Stimulated activated naive CD4-positive, alpha-beta T cell (primary cell): ENCODE results near the gene GADD45G.

Source experiments
- DNase-seq, 6 experiments: peaks; one replicate each; lab custom pipeline; 2025; lab: John Stamatoyannopoulos, UW

GADD45G gene, protein sequence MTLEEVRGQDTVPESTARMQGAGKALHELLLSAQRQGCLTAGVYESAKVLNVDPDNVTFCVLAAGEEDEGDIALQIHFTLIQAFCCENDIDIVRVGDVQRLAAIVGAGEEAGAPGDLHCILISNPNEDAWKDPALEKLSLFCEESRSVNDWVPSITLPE

DNA sequence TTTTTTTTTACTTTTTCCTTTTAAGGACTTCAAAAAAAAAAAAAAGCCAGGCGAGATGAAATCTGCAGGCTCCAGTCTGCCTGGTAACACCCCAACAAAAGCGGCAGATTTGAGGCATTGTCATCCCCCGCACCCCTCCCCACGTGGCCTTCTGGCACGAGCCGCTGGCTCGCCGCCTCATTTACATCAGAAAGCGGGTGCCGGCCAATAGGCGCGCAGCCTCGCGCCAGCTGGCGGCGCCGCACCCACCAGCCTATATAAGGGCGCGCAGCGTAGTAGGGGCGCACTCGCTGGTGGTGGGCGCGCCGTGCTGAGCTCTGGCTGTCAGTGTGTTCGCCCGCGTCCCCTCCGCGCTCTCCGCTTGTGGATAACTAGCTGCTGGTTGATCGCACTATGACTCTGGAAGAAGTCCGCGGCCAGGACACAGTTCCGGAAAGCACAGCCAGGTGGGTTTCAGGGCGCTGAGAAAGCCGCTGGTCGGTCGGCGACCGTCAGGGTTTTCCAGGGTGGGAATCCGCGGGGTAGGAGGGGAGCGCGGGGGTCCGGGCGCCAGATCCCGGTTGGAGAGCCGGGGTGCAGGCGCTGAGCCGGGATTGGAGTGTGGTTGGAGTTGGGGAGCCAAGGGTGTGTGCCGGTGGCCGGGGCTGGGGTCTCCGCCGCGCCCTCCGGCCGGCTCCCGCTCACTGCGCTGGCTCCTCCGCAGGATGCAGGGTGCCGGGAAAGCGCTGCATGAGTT lies at the start of gene GADD45G:
GADD45G (plus strand) TSS at position 284 of the 736 bp plus-strand sequence; CDS start at position 394, 110 bp downstream.
- peak; percentile 72 to 88 (median 81) for DNase-seq

DNA sequence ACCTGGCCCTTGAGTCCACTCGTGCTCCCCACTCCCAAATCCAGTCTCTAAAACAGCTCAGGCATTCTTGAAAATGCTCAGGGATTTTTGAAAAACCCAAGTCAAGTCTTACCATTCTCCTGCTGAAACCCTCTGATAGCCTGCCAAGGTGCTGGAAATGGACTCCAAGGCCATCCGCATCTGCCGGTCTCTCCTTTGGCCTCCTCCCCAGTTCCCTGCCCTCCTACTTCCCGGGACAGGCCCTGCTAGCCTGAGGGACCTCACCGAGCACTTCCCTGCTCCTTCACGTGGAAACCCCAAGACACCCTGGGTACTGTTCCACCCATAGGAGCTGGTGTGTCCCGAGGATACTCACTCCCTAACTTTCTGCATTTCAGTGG lies 49.8 kb upstream of the GADD45G start:
- DNase-seq, result no peak

DNA sequence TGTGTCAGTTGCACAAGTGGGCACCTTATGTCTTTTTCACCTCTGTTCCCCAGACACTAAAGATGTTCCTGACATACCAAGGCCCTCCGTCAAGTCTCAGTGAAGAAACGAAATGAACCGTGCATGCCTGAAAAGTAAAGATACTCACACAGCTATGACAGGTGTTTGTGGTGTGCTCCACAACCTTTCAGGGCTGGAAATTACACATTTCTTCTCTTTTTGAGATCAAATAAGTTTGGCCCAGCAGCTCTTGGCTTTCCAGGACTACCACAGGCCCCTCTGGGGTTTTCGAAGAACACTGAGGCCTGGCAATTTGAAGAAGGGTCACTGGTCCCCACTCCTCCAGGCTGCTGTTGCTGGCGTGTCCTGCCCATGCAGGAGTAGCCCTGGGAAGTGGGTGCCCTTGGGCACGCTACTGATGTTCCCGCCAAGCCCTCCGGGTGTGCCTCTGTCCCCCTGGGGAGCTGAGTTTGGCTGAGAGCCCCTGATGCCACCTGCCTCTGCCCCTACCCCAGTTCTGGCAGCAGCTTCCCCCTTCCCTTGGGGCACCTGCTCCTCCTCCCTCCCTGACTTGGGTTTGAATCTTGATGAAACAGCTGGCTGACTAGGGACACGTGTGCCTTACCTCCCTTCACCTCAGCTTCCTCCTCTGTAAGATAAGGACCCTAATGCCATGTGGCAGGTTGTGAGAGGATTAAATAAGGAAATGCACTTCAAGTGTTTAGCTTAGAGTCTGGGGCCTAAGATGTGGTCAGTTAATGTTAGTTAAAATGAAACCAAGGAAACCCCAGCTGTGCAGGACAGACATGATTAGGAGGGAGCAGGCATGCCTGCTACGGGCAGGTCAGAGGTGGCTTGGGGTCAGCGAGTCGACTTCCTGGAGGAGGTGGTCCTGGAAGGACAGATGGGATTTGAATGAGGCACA lies 49.1 kb upstream of the GADD45G start:
- no peak for DNase-seq

DNA sequence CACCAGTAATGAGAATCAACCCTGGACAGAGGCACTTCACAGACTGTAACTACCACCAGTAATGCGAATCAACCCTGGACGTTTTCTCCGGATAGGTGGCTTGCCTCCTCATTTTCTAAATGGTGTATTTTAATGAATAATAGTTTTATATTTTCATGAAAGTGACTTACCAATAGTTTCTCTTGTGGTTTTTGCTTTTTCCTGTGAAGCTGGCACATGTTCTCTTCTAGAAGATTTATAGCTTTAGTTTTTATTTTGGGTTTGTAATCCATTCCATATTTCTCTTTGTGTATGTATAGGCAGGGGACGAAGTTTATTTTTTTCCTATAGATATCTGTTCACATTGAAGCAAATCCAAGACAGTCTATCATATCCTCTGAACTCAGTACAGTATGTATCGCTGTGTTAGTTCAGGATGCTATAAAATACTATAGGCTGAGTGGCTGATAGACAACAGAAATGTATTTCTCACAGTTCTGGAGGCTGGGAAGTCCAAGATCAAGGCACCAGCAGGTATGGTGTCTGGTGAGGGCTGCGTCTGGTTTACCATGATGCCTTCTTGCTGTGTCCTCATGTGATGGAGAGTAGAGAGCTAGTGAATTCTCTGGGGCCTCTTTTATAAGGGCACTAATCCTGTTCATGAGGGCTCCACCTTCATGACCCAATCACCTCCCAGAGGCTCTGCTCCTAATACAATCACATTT lies 46.5 kb upstream of the GADD45G start:
- no peak for DNase-seq

DNA sequence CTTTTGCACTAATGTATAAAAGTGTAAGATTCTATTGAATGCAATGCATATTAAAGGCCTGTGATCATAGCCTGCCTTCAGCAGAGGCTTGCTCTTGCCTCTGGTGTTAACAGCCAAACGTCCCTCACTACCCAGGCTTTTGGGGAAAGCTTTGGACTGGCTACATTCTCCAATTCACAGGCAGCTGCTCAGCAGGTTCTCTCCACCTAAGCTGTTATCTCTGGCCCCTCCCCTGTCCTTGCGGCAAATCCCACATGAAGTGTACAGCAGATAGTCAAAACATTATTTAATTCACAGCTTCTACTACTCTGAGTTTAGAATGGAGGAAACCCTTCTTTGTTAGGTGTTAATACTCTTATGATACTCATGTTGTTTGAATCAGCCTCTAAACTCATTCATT lies 45.9 kb upstream of the GADD45G start:
- DNase-seq, result no peak

DNA sequence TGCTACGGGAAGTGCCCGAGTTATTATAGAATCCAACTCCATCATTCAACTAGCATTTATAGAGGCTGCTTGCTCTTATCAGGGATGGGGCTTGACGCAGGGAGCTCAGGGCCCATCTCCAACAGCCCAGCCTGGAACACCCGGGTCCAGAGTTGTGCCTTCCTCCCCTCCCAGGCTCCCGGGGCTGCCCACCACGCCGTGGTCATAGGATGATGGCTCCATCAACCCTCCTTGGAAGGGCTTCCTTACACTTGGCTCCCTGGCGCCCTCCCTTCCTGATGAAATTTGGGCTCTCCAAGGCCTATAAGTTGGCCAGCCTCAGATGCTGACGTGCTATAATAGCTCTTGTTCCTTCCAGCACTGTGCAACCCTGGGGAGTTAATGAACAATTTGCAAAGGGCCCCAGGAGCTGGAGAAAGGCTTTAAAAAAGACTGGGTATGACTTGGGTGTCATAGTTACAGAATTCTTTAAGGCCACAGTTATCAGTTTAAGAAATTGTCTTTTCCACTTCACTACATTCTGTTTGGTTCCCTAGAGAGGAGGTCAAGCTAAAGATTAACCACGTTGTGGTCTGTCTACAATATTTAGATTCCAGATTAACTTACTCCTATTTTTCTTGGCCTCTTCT lies 42.5 kb upstream of the GADD45G start:
- no peak for DNase-seq

DNA sequence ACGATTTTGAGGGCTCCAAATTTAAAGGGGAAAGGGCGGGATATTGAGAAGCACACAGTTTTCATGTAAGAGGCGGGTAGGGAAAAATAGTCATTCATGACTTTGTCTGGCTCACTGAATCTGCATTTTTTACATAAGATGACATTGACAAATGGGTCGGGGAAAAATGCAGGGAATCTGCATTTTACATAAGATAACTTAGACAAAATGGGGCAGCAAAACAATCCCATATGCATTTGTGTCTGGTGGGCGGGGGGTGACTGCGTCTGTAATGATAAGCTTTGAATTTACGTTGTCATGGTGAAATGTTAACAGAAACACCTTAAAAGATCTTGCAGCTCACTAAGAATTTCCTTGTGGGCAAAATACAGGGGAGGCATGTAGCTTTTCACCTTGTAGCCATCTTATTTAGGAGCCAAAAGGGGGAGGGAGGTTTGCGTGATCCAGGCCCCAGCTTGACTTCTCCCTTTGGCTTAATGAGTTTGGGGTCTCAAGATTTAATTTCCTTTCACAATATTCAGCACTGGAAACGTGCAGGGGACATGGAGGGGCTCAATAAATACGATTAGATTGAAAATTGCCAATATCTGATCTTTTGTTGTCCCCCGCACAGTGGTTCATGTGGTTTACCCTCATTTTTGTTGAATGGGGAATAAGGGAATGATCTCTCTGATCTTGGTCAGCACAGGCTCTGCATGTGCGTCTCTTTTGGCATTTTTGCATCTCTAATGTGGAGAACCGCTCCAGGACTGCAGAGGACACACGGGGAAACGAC lies 41.1 kb upstream of the GADD45G start:
- DNase-seq, result no peak

DNA sequence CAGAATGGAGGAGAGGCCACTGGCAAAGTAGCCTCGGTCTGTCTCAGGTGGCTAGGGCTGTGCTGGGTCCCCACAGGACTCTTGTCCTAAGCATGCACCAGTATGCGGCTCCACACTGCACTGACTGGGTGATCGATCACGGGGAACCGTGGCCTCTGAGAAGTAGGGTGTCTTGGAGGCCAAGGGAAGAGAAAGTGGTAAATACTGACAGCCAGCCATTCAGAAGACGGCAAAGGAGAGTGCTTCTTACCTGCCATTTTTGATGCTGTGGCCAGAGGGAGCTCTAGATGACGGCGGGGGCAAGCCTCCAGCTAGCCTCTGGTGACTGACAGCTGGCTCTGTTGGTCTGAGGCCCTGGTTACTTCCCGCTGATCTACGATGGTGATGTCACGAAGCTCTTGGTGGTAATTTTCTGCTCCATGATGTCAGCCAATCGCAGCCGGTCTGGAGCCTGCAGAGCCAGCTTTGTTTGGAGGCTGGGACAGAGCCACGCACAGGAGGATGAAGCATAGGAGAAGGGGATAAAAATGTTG lies 40.4 kb upstream of the GADD45G start:
- DNase-seq, result no peak

DNA sequence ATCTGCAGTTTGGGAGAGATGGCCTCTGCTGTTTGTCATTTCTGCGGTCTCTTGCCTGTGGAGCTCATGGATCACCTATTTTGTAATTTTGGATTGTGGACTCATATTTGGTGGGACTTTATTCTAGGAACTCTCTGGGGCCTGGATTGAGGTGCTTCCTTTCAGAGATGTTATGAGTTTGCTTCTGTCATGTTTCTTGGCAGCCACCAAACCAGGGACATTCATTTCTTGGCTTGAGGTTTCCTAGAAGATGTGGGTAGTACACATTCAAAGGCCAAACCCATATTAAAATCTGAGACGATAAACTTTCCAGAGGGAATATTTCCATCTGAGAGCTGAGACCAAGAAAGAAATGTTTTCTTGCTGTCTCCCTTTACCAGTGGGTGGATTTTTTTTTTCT lies 37.2 kb upstream of the GADD45G start:
- no peak for DNase-seq

DNA sequence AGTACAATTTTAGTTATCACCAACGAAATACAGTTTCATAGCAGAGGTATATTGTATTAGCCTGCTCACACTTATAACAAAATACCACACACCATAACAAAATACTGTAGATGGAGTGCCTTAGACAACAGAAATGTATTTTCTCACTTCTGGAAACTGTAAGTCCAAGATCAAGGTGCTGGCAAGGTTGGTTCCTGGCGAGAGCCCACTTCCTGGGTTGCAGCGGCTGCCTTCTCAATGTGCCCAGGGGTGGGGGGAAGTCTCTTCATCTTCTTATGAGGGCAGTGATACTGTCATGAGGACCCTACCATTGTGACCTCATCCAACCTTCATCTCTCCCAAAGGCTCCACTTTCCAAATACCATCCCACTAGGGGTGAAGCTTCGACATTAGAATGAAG lies 30.5 kb upstream of the GADD45G start:
- DNase-seq, result peak in 1 of 6 experiments; percentile 4

DNA sequence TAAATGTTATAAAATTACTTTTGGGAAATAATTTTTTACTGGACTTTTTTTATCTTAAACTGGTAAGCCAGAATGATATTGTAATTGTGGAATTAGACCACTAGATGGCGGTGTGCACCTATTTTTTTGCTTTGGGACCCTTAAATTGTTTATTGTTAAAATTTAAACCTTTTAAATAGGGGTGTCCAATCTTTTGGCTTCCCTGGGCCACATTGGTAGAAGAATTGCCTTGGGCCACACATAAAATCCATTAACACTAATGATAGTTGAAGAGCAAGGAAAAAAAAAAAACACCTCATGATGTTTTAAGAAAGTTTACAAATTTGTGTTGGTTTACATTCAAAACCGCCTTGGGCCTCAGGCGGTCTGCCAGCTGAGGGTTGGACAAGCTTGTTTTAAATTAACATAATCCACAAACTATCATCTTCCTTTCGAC lies 28.4 kb upstream of the GADD45G start:
- DNase-seq, result peak in 3 of 6 experiments; percentile 1 to 47 (median 31)

DNA sequence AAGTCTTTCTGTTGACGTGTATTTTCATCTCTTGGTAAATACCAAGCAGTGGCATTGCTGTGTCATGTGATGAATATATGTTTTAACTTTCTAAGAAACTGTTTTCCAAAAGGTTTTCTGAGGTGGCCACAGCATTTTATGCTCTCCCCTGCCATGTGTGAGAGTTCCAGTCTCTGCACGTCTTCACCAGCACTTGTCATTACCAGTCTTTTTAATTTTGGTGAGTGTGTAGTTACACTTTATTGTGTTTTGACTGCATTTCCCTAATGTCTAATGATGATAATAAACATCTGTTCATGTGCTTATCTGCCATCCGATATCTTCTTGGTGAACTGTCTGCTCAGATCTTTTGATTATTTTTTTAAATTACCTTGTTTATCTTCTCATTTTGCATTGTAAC lies 27.4 kb upstream of the GADD45G start:
- no peak for DNase-seq

DNA sequence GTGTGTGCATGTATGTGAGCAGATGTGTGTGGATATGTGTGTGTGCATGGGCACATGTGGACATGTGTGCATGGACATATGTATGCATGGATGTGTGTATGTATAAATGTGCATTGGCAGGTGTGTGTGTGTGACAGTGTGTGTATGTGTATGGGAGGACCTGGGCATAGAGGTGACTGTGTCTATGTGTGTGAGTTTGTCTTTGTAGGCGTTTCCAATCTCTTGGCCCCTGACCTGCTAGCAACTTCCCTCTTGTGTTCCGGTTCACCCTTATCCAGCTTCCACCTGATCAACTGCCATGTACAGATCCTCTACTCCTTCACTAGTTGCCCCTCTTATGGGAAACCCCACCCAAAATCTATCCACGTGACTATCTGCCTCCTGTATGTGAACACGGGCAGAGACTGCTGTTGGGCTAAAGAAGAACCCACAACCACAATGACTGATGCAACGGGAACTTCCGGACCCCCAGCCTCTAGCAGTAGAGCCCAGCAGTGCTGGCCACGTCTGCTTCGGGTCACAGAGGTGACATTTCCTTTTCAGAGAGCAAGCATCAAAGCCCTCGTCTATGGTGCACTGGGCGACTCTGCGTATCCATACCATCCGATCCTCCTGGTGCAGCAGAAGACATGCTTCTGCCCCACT lies 24.9 kb upstream of the GADD45G start:
- no peak for DNase-seq

DNA sequence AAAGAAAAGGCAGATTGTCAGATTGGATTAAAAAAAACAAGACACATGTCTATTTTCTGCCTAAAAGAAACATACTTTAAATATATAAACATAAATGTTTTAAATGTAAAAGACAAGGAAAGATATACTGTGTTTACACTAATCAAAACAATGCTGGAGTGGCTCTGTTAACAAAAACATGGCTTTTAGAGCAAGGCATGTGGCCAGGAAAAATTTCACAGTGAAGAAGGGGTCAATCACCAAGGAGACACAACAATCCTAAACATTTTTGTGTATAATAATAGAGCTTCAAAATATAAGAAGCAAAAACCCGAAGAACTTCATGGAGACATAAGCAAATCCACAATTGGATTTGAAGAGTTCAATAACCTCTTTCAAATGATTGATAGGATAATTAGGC lies 18.5 kb upstream of the GADD45G start:
- DNase-seq, result no peak

DNA sequence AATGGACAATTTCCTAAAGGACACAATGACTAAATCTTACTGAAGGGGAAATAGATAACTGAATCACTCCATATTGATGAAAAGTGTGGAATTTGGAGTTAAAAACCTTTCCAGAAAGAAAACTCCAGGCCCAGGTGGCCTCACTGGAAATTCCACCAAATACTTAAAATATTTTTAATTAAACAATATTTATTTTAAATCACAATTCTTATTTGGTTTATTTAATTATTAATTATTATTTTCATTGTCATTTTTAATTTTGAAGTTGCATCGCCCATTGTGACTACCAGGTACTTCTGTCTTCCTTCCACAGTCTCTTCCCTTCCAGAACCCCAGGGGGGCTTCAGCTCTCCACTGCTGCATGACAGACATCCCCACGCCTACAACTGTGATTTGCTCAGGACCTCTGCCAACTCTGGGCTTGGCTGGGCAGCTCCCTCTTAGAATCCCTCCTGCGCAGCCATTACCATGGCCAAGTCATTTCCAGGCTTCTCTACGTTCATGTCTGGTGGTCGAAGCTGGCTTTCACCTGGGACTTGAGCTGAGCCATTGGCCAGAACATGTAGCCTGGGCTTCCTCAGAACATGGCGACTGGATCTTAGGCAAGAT lies 16.4 kb upstream of the GADD45G start:
- no peak for DNase-seq

DNA sequence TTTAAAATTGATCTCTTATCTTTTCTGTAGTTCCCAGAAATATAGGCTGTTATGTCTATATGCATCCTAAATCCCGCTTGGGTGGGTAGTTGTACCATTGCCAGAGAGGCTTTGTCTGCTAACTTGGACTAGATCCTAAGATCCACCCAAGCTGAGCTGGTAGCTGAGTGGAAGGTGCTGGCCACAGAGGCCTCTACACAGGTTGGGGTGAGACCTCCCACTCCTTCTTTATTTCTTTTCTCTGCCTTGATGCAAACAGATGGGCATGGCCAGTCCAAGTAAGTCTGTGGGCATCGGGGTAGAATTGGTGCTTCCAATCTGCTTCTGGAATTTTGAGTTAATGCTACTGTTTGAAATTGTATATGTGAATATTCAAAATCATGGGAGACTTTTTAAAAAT lies 14.4 kb upstream of the GADD45G start:
- DNase-seq, result no peak

DNA sequence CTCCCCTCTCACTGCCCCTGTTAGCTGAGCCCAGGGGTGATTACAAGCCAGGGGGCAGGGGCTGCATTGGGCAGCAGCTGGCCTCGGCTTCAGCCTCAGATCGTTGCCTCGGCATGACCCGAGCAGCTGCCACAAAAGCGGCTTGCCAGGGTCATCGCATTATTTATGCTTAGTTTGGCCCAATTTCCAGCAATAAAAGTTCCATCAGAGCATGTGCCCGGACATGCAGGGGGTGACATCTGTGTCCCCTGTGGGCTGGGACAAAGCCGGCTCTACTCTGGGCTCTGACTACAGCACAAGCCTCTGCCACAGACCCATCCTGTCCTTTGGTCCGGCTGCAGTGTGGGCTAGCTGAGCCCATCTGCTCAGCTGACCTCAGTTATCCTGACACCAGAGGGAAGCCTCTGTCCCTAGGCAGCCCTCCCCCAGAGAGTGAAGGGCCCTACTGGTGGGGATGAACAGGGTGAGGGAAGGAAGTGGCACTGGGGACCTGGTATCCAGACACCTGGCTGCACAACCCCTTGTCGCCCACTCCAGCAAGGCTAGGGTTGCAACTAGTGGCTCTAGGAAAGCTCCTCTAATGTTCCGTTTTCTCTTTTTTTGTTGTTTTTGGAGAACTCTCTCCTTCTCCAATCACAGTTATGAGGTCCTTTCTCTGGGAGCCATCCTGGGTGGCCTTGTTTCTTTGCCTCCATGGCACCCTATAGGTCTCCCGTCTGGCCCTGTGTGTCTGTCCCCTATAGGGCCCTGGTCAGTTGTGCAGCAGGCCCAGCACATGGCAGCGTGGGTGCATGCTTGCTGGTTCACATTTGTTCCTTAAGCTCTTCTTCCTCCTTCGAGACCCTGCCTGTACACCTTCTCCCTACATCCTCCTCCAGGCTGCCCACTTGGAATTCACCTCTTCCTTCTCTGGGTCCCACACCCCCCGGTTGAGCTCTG lies 13.3 kb upstream of the GADD45G start:
- no peak for DNase-seq

DNA sequence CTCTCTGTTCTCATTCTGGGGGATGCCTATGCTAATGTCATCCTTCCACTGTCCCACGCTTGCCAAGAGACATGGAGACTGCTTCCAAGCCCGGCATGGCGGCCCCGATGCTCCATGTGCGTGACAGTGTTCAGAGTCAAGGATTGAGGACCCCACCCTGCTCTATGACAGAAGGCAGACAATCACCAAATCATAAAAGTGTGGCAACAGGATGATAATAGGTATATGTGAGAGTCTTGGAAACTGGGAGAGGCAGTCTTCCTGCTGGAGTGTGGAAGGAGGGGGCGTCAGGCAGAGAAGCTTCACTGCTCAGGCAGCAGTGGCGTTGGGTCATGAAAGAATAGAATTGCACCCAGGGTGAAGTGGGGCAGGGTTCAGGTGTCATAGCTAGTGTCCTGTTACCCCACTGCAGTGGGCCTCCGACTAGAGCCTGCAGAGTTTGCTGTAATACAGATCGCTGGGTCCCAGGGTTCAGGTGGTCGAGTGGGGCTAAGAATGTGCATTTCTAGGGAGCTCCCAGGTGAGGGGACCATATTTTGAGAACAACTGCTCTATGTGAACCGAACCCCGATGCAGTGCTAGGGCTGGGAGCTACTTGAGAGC lies 12.5 kb upstream of the GADD45G start:
- no peak for DNase-seq
